HG02623 (cell line): ENCODE data around the gene DKK3.
"Not testable (repeated sequence)": the region's sequence is repeated elsewhere in the genome, so short reads cannot be mapped to it uniquely, and the experiment has no call there.

Experiments used
- ATAC-seq: cut with Tn5 transposase; IDR thresholded peaks from one replicate; pipeline ENCODE4 v1.9.1; 2021; ENCODE audit warnings: moderate library complexity; ENCODE audit not compliant: unreplicated experiment

Gene DKK3

DNA sequence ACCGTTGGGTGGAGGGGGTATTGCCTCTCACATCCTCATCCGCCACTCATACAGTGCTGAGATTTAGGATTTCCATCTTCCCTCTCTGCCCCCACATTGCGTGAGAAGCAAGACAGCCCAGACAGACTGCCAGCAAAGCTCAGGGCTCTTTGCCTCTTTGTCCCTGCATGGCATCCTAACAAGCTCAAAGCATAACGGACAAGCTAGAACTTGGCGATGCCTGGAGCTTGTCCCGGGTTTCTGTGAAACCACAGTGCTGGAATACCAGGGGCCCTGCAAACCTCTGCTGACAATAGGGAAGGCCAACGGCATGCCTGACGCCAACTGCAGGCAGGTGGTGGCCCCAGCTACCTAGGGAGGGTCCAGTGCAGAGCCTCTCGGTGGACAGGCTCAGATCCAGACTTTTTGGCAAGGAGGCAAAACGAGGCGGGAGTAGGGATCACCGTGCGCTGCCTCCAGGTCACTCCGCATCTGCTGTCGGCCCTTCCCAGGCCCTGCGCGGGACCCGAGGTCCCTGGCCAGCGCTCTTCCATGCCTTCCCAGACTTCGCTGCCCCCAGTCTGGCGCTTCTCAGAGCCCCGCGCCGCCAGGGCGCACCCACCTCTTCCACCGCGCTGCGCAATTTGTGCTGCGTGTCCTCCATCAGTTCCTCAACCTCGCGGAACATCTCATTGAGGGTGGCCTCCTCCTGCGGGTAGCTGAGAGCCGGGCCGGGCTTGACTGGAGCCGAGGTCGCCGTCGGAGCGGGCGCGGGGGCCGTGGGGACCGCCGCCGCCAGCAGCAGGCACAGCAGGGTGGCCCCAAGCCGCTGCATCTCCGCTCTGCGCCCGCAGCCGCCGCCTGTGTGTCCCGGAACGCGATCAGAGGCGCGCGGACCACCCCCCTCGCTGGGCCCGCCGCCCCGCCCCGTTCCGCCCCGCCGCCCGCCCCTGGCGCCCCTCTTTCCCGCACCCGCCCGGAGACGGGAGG is at the start of gene DKK3:
TSS of gene DKK3 (minus strand) at position 858 of the 969 bp plus-strand sequence. CDS start at position 814, 44 bp downstream.
- ATAC-seq, result no peak

DNA sequence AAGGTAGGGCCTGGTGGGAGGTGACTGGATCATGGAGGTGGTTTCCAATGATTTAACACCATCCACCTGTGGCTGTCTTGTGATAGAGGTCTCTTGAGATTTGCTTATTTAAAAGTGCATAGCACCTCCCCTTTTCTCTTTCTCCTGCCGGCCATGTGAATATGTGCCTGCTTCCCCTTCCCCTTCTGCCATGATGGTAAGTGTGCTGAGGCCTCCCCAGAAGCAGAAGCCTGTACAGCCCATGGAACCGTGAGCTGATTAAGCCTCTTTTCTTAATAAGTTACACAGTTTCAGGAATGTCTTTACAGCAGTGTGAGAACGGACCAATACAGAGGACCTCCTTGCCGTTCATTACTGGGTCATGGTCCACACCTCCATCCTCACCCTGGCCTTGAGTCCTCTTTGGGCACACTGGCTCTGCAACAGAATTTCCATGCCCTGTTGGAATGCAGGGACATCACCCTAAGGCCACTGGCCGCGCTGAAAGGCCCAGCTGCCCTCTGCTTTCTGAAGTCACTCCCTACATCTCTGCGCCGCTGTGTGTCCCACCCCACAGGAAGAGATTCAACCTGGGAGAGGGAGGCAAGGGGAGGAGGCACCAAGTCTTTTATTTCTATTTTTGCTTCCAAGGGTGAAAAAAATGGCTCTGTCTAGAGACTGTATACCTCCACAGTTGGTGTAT is 49.0 kb upstream of the DKK3 start:
- no peak for ATAC-seq

DNA sequence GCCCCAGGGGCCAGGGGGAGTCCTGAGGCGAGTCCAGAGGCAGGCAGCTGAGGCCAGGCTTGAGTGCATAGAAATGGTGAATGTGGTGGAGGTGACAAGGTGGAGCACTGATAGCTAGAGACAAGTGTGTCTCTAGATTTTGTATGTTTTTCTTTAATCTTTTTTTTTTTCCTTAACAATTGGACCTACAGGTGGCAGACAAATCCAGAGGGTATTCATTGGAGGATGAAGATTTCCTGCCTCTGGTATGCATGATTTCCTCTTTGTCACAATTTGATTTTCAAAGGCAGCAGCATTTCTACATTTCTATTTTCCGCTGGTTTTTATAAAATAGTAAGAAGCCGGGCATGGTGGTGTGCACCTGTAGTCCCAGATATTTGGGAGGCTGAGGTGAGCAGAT is 47.7 kb upstream of the DKK3 start:
- no peak for ATAC-seq

DNA sequence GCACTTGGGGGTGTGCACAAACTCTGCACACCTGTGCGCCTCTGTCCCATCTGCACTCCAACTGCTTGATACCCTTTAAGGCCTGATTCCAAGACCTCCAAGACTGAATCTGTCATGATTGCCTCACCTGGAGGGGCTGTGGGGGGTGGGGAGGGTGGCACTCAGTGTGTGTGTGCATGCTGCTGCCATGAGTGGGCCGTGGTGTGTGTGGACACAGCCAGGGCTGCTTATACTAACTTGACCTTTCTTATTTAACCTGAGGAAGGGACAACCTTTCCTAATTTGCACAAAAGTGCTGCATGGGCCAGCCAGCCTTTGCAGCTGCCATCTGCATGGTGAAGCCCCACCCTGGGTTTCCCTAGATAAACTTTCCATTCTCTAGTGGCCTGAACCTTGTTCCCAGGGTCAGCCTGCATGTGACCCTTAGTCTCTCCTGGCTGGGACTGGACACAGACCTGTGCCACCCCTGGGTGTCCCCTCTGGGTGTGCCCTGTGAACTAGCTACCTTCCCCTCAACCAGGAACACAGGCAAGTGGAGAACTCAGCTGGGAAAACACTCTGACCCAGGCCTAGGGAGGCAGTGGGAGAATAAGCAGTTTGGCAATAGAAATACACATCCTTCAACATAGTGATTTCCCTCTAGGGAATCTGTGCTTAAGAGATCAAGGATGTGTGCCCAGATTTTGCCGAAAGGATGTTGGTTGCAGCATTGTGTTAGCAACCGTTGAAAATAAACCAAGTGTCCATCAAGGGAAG is 45.4 kb upstream of the DKK3 start:
- no peak for ATAC-seq

DNA sequence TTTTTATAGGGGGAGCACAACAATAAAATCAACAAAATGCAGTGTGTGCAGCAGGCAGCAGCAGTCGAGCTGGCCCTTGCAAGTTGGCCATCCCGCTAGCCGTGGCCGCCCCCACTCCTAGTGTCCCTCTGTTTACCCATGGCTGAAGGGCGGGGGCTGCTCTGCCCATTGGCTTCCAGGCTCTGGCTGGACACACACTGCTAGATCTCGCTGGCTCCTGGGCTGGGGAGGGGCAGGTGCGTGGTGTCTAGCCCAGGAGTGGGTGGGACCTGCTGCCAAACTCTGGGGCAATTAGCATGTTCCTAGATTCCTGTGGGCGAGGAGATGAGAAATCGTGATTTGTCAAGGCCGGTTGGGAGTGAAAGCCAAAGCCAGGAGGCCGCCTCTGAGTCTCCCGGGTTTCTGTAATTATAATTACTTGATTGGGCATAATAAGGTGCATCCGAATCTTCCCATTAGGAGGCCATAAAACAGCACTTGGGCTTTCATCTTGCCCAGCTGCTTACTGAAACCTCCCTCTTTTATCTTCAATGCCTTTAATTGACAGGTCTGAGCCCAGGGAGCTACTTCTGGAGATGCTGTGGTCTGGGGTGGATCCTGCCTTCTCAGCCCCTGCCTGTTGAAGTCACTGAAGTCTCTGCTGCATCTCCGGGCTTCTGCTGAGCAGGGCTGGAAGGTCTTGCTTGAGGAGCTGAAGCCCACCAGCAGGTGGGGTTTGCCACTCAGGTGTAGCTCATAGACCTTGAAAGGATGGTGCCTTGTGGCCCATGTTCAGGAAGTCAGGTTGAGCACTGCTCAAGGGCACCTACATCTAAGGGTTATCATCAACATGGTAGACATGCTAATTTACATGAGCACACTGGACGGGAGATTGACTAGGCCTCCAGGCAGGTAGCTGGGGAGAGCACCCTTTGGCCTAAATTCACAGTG is 44.5 kb upstream of the DKK3 start:
- ATAC-seq, result no peak

DNA sequence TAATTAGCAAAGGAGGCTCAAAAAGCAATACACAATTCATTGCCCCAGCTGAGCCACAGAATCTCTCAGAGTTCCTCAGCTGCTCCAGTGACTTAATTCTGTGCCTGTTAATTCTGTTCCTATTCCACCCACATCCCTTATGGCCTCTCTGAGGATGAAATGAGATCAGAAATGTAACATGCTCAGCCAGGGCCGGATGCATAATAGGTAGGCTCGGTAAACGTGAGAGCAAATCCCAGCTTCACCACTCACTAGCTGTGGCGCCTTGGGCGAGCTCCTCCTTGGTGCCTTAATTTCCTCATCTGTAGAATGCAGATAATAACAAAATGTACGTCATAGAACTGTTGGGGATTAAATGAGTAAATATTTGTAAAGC is 42.8 kb upstream of the DKK3 start:
- ATAC-seq, result no peak

DNA sequence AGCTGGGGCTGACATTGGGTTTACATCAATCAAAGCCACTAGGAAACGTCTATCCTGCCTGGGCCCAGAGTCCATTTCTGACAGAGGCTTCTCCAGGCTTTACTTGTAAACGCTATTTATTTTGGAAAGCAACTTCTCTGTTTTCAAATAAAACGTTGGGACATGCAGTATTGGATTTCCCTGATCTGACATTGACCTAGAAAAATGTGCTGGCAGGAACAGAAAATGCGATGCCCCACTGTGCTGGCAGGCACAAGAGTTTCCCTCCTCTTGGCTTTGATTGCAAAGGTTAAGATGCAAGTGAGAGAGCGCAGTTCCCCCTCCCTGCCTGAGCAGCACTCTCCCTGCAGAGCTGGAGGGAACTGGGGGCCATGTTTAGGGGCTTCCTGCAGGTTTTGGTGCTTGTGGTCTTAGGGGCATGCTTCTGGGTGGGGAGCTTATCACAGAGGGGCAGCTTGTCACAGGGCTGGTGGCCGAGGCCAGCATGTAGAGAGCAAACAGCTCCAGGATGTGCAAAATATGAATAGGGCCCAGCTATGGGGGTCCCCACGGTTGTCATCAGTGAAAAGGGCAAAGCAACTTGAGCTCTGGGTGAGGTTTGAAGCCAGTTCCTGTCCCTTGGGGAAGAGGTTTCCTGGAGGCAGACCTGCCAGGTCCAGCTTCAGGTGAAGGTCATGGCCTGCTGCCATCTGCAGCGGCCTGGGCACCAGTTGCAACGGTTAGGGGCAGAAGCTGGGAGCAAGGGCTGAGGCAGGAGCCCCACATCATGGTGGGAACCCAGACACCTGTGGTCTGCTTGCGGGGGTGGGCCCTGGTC is 42.3 kb upstream of the DKK3 start:
- no peak for ATAC-seq

DNA sequence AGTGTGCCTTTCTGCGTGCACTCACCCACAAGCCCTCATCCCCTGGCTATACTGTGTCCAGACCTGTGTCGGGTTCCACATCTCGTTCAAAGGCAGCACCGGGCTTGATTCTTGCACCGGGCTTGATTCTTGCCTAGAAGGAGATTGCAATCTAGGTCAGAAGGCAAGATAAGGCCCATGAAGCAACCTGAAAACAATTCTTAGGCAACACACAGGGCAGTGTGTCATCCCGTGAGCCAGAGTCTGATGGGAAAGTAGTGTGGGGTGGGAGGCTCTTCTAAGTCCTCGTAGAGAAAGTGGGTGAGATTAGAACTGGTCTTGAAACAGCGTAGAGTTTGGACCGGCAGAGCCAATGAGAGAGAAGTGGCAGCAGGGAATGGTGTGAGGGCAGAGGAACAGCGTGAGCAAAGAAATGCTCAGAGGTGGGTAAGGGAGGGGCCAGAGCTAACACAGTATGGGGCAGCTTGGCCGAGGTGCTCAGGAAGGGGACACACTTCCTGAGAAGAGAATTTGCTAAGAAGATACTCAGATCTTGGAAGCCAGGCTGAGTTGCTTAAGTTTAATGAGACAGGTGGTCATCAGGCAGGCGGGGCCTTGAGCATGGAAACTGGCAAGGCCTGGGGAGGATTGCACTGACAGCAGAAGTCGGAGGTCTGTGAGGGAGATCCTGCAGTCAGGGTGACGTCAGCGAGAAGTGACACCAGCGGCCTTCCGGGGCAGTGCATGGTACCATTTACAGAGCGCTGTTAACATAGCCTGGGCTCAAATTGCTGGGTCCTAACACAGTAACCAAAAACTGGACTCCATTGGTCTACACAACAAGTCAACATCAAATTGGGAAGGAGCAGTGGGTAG is 40.7 kb upstream of the DKK3 start:
- no peak for ATAC-seq

DNA sequence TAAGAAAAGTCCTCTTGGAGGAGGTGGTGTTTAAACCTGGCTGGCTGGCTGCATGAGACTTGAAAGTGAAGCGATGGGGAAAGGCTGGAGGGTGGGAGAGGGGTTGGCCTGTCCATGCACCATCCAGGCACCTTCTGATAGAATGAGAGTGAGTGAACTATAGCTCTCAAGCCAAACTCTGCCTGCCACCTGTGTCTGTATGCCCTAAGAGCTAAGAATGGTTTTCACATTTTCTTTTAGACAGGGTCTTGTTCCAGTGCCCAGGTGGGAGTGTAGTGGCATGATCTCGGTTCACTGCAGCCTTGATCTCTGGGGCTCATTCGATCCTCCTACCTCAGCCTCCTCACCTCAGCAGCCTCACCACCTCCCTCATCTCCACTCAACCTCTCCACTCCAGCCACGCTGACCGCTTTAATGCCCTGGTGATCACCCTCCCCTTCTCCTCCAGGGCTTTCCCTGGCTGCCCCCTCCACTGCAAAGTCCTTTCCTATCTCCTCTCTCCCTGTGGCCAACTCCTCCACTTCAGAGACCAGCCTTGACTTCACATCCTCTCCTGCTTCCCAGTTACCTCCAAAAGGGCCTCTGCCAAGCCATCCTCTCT is 38.3 kb upstream of the DKK3 start:
- ATAC-seq, result no peak

DNA sequence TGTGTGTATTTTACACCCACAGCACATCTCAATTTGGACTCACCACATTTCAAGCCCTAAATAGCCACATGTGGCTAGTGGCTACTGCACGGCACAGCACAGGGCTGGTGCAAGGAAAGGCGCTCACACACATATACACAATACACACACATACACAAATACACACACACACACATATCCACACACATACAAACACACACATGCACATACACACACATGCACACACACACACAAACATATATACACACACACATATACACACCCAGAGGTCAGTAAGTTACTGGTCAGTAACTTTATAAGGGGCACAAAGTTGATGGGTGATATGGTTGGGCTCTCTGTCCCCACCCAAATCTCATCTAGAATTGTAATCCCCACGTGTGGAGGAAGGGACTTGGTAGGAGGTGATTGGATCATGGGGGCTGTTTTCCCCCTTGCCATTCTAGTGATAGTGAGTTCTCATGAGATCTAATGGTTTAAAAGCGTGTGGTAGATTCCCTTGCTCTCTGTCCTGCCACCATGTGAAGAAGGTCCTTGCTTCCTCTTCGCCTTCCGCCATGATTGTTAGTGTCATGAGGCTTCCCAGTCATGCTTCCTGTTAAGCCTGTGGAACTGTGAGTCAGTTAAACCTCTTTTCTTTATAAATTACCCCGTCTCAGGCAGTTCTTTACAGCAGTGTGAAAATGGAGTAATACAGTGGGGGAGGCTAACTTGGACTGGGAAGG is 37.6 kb upstream of the DKK3 start:
- ATAC-seq, result no peak

DNA sequence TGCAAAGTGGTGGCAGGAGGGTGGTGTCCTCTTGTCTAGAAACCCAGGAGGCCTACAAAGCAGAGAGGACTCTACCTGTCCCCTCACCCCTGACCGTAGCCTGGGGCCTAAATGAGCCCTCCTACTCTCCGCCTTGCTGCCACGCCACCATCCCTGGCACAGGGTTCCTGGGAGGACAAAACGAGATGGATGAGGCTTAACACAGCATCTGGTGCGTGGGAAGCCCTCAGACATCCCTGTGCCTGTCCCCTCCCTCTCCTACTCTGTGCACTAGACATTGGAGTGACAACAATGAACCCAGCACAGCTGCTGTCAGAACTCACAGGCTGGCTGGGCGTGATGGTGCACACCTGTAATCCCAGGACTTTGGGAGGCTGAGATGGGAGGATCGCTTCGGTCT is 36.4 kb upstream of the DKK3 start:
- ATAC-seq, result no peak

DNA sequence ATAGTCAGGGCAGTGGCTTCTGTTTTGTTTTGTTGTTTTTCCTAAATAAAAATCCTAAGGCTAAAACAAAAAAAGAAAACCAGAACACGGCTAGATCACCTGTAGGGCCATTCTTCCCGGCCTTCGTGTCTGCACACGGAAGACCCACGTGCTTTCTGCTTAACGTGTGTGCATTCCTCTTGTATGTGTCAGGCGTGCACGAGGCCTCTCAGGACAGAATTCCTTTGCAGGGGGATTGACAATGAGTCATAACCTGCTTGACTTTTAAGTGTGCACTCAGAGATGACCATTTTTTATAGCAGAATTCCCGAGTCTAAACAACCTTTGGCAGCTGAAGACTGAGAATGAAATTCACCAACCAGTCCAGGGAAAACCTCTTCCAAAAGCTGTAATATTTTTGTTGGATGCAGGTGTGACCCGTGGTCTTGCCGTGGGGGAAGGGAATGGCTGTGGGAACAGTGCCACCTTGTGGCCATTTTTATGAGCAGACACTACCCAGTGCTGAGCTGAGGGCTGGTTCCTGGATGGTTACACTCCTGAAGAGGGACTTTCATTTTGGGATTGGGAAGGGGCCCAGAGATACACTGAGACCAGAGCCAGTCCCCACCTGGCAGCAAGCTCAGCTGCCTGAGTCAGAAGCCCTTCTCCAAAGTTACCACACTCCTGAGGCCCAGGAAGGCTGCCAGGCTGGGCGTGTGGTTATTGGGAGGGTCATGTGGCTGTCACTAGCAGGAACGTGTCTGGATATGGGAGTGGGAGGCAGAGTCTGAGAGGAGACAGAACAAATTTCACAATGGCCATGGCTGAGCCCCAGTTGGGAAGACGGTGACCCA is 35.7 kb upstream of the DKK3 start:
- no peak for ATAC-seq

DNA sequence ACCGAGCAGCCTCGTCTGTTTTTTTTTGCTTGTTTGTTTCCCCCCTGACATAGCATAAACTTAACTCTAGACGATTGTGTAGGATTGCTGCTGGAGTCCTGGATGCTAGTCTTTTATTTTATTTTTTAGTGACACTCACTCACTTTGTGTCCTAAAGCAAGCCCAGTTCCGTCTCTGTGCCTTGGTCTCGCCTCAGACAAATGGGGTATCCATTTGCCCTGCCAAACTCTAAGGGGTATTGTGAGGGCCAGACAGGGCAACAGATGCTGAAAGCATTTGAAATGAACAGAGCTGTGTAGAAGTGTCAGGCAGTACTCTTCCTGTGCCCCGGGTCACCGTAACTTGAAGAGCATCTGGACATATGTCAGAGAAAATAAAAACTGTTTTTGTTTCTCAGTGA is 34.8 kb upstream of the DKK3 start:
- no peak for ATAC-seq

DNA sequence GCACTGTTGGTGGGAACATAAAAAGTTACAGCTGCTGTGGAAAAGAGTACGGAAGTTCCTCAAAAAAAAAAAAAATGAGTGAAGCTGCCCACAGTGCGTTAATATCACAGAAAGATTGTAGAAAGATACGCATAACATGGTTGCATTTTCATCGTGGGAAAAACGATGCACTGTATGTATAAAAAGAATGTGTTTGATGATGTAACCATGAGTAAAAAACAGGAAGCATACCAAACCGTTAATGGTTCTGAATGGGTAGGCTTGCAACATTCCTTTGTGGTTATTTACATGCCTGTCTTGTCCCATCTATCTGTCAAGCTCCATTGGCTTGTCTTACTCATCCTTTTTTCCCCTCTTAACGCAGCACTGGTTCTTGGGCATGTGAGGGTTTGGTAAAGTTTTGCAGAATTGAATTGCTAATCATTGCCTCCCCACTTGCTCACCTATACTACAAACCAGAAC is 33.8 kb upstream of the DKK3 start:
- no peak for ATAC-seq

DNA sequence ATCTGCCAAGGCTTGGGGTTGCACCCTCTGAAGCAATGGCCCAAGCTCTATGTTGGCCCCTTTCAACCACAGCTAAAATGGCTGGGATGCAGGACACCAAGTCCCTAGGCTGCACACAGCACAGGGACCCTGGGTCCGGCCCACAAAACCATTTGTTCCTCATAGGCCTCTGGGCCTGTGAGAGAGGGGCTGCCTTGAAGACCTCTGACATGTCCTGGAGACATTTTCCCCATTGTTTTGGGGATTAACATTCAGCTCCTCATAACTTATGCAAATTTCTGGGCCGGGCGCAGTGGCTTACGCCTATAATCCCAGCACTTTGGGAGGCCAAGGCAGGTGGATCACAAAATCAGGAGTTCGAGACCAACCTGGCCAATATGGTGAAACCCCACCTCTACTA is 32.3 kb upstream of the DKK3 start:
- not testable (repeated sequence) for ATAC-seq

DNA sequence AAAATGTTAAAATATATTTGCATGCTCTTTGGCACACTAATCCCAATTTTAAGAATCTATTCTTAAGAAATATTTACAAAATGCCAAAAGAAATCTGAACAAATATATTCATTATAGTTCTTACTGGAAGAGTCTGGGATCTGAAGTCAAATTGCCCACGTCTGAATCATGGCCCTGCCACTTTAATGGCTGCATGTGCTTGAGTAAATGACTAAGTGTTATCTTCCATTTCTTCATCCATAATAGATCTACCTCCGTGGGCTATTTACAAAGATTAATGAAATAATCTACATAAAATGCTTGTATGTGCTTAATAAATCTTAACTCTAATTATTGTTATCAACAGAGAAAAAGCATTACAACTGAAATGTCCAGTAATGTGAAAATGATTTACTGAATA is 24.5 kb upstream of the DKK3 start:
- no peak for ATAC-seq
